NT2/D1 (cell line): Measurements from ENCODE around the gene CARM1.

ENCODE experiments used
- DNase-seq: peaks from one replicate; pipeline ENCODE4 v3.0.0-alpha.2; 2011; ENCODE audit warnings: low read depth, low spot score
- H3K27me3 ChIP-seq: 2 replicates; pipeline ENCODE4 v1.6.0; 2011; ENCODE audit warnings: mild to moderate bottlenecking; ENCODE audit not compliant: insufficient read length, insufficient read depth
- H3K36me3 ChIP-seq: 2 replicates; pipeline ENCODE4 v1.6.1; 2011; ENCODE audit warnings: mild to moderate bottlenecking, low read length, mixed read lengths; ENCODE audit not compliant: insufficient read depth, insufficient read length
- H3K4me1 ChIP-seq: 2 replicates; pipeline ENCODE4 v1.5.1; 2011; ENCODE audit not compliant: insufficient read depth, insufficient read length
- H3K4me3 ChIP-seq: 2 replicates; pipeline ENCODE4 v1.5.1; 2011; ENCODE audit warnings: low read depth; ENCODE audit not compliant: insufficient read length
- H3K9ac ChIP-seq: 2 replicates; pipeline ENCODE4 v1.6.0; 2011; ENCODE audit warnings: low read depth; ENCODE audit not compliant: insufficient read length
- H3K9me3 ChIP-seq: 2 replicates; pipeline ENCODE4 v1.5.1; 2011; ENCODE audit warnings: mild to moderate bottlenecking, low read length; ENCODE audit not compliant: insufficient read depth
- SUZ12 ChIP-seq: IDR thresholded peaks from 2 replicates; pipeline ENCODE4 v1.6.1; 2011; ENCODE audit not compliant: insufficient read length, insufficient read depth; ENCODE audit errors: extremely low read depth
- YY1 ChIP-seq: IDR thresholded peaks from 2 replicates; pipeline ENCODE4 v1.6.1; 2011; ENCODE audit not compliant: insufficient read length, insufficient read depth
- ZNF274 ChIP-seq: IDR thresholded peaks from 2 replicates; pipeline ENCODE4 v1.6.1; 2011; ENCODE audit warnings: mild to moderate bottlenecking, low read depth, low read length

CARM1 gene

DNA sequence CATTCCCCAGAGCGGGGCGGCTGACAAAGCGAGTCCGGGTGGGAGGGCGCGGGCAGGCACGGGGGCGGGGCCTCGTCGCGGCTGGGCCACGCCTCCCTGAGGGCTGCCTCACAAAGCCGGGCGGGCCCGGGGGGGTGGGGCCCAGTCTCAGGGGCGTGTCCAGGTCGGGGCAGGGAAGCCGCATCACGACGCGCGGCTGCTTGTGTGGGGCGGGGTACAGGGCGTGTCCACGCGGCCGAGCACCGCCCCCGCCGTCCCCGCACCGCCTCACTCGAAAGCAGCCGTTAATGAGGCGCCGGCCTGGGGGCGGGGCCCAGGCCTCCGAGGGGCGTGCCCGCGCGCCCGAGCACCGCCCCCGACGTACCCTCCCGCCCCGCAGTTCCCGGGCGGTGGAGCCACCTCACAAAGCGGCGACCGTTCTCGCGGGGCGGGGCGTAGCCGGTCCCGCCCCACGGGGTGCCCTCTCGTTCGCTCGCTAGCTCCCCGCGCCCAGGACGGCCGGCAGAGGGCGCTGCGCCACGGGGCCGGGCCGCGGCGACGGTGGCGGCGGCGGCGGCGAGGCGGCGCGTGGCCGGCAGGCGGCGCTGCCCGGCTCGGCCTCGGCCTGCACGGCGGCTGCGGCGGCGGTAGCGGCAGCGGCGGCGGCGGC, at the start of gene CARM1:
TSS of gene CARM1 (plus strand) at position 599 of the 649 bp plus-strand sequence. CDS start 150 bp downstream, outside the sequence.
- no peaks in the 10 kb centered on the region for H3K27me3 ChIP-seq
- TF ChIP-seq ZNF274 (no peak), YY1 (no peak), SUZ12 (no peak)
- H3K4me1 ChIP-seq: peaks cover 4% of the 10 kb centered on the region
- peak within 1 kb of the TSS; percentile 92 for H3K9ac ChIP-seq
- H3K36me3 ChIP-seq: peaks cover 13% of the 10 kb centered on the region
- H3K4me3 ChIP-seq: peak within 1 kb of the TSS; percentile 82
- H3K9me3 ChIP-seq: no peaks in the 10 kb centered on the region
- peak; percentile 95 for DNase-seq

- Histone ChIP-seq H3K27me3 (no peaks in the 10 kb centered on the region), H3K9me3 (no peaks in the 10 kb centered on the region), H3K4me3 (no peak overlapping the region), H3K9ac (no peak overlapping the region), H3K4me1 (no peaks in the 10 kb centered on the region), H3K36me3 (peaks cover 73% of the 10 kb centered on the region)
- no peak for DNase-seq
- TF ChIP-seq ZNF274 (no peak), YY1 (no peak), SUZ12 (no peak)
Observed at GRCh38 chr19:10823690-10824089, 47.7 kb upstream of the CARM1 start.

DNA sequence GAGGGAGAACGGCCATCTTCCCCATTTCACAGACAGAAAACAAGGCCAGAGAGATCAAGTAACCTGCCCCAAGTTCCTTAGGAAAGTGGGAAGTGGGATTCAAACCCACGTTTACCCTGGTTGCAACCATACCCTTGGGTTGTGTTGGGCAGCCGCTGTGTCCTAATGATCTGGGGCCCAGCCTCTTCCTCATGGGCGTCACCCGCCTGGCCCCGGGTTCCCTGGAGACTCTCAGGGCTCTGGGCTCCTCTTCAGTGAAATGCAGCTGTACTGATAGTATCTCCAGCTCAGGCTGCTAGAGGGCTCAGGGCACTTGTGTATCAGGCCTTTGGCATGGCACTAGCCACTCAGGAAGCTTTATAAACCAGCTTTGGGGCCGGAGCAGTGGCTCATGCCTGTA, 45.1 kb upstream of the CARM1 start:
- peaks cover 5% of the 10 kb centered on the region for H3K4me1 ChIP-seq
- H3K27me3 ChIP-seq: no peaks in the 10 kb centered on the region
- no peak for DNase-seq
- H3K4me3 ChIP-seq: no peak overlapping the region
- peaks cover 75% of the 10 kb centered on the region for H3K36me3 ChIP-seq
- no peak for TF ChIP-seq YY1
- TF ChIP-seq ZNF274: no peak
- no peak for TF ChIP-seq SUZ12
- no peak overlapping the region for H3K9ac ChIP-seq
- no peaks in the 10 kb centered on the region for H3K9me3 ChIP-seq

GRCh38 chr19:10826846-10827245, 44.5 kb upstream of the CARM1 start:
- DNase-seq: no peak
- H3K4me3 ChIP-seq: no peak overlapping the region
- TF ChIP-seq ZNF274 (no peak), YY1 (no peak), SUZ12 (no peak)
- H3K9me3 ChIP-seq: no peaks in the 10 kb centered on the region
- H3K27me3 ChIP-seq: no peaks in the 10 kb centered on the region
- peaks cover 5% of the 10 kb centered on the region for H3K4me1 ChIP-seq
- H3K9ac ChIP-seq: no peak overlapping the region
- H3K36me3 ChIP-seq: peaks cover 75% of the 10 kb centered on the region

DNA sequence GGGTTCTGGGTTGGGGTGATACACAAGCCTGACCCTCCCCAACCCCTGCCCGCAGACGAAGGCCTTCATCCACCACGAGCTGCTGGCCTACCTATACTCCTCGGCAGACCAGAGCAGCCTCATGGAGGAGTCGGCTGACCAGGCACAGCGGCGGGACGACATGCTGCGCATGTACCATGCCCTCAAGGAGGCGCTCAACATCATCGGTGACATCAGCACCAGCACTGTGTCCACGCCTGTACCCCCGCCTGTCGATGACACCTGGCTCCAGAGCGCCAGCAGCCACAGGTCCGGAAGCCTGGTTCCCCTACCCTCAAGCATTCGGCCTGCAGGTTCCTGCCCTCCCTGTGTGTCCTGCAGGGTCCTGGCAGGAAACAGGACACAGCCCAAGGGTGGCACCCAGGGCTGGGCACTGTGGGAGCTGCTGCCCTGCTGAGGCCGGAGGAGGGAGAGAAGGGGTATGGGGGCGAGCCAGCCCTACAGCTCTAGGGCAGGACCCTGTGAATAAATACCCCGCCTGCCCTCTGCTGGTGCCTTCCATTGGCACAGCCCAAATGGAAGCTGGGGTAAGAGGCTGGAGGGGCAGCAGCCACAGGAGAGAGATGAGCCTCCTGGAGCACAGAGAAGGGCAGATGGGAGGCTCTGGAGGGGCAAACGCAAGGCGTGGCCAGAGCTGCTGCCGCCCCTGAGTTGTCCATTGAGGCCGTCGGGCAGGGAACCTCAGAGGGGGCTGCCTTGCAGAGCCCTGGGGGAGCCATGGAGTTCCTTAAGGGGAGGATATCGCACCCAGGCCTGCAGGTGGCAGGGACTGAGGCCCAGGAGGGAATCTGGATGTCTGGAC, 42.2 kb upstream of the CARM1 start:
- TF ChIP-seq YY1: no peak
- no peak for TF ChIP-seq ZNF274
- TF ChIP-seq SUZ12: no peak
- no peak for DNase-seq
- Histone ChIP-seq H3K4me1 (peaks cover 7% of the 10 kb centered on the region), H3K36me3 (peaks cover 84% of the 10 kb centered on the region), H3K9me3 (no peaks in the 10 kb centered on the region), H3K4me3 (no peak overlapping the region), H3K9ac (no peak overlapping the region), H3K27me3 (no peaks in the 10 kb centered on the region)

DNA sequence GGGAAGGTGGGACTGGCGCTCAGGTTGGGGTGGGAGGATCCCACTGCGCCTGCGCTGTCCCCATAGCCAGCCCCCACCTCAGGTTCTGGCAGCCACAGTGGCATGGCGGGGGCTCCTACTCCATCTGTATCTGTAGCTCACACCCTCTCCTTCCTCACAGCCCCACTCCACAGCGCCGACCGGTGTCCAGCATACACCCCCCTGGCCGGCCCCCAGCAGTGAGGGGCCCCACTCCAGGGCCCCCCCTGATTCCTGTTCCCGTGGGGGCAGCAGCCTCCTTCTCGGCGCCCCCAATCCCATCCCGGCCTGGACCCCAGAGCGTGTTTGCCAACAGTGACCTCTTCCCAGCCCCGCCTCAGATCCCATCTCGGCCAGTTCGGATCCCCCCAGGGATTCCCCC, 41.4 kb upstream of the CARM1 start:
- H3K4me1 ChIP-seq: peaks cover 8% of the 10 kb centered on the region
- DNase-seq: no peak
- H3K4me3 ChIP-seq: no peak overlapping the region
- H3K9me3 ChIP-seq: no peaks in the 10 kb centered on the region
- TF ChIP-seq SUZ12 (no peak), YY1 (no peak)
- H3K36me3 ChIP-seq: peaks cover 81% of the 10 kb centered on the region
- no peak overlapping the region for H3K9ac ChIP-seq
- no peaks in the 10 kb centered on the region for H3K27me3 ChIP-seq

GRCh38 chr19:10830370-10830769, 41.0 kb upstream of the CARM1 start:
- H3K9ac ChIP-seq: peak overlapping the region; percentile 50
- no peak for DNase-seq
- peaks cover 11% of the 10 kb centered on the region for H3K4me1 ChIP-seq
- no peaks in the 10 kb centered on the region for H3K27me3 ChIP-seq
- H3K36me3 ChIP-seq: peaks cover 81% of the 10 kb centered on the region
- H3K9me3 ChIP-seq: no peaks in the 10 kb centered on the region
- H3K4me3 ChIP-seq: no peak overlapping the region
- TF ChIP-seq SUZ12 (no peak), ZNF274 (no peak), YY1 (no peak)
